H1 (cell line): ENCODE results near the gene PES1. TPM values are rescaled to one million over a fixed set of nuclear protein-coding genes. Genes with fewer than 3 reads are reported as not detected.
"Not testable (repeated sequence)": the region's sequence is repeated elsewhere in the genome, so short reads cannot be mapped to it uniquely, and the experiment has no call there.

ENCODE experiments used
- CTCF ChIA-PET: fragments of 300-600 bp; sonication (Branson Sonifier 250); formaldehyde crosslinking; loops from one replicate; lab custom pipeline; 2021; ENCODE audit not compliant: partially characterized antibody; lab: Charles Lee
- POLR2A ChIA-PET: fragments of 300-600 bp; sonication (Branson Sonifier 250); formaldehyde crosslinking; loops from one replicate; lab custom pipeline; 2021; ENCODE audit warnings: inconsistent platforms; ENCODE audit not compliant: partially characterized antibody; lab: Charles Lee
- DNase-seq, 2 experiments: peaks; one replicate each; pipeline versions ENCODE4 v3.0.0 to v3.0.0-alpha.2; 2010 to 2022; ENCODE audit warnings: low spot score in 2 of 2, low read depth in 1 of 2, mixed read lengths in 1 of 2
- FAIRE-seq: peaks from 2 replicates; lab custom pipeline; 2011; peaks lifted over from hg19 to GRCh38; lab: Jason Lieb, UNC
- H2AFZ ChIP-seq: 2 replicates; pipeline ENCODE4 v1.8.1; 2012; ENCODE audit warnings: low read length, inconsistent platforms
- H2AK5ac ChIP-seq: 2 replicates; pipeline ENCODE4 v1.6.1; 2013; ENCODE audit warnings: low read depth, low read length
- H2BK120ac ChIP-seq: replicated peaks from 2 replicates; pipeline ENCODE3; 2013; ENCODE audit warnings: low read depth, low read length, inconsistent platforms
- H2BK12ac ChIP-seq: 2 replicates; pipeline ENCODE4 v1.6.1; 2013; ENCODE audit warnings: low read depth, low read length
- H2BK15ac ChIP-seq: 2 replicates; pipeline ENCODE4 v1.6.1; 2013; ENCODE audit warnings: low read length
- H2BK20ac ChIP-seq: 2 replicates; pipeline ENCODE4 v1.6.1; 2013; ENCODE audit warnings: low read length
- H2BK5ac ChIP-seq: 2 replicates; pipeline ENCODE4 v1.6.1; 2013; ENCODE audit warnings: low read depth, low read length
- H3K14ac ChIP-seq: 2 replicates; pipeline ENCODE4 v1.6.1; 2013; ENCODE audit warnings: inconsistent platforms; ENCODE audit not compliant: insufficient read length
- H3K18ac ChIP-seq: 2 replicates; pipeline ENCODE4 v1.6.1; 2013; ENCODE audit warnings: low read length; ENCODE audit errors: extremely low read depth
- H3K23ac ChIP-seq: 2 replicates; pipeline ENCODE4 v1.6.1; 2013; ENCODE audit warnings: inconsistent platforms; ENCODE audit not compliant: insufficient read length
- H3K23me2 ChIP-seq: 2 replicates; pipeline ENCODE4 v1.6.1; 2013; ENCODE audit warnings: low read depth, low read length
- H3K27ac ChIP-seq: 2 replicates; pipeline ENCODE4 v1.6.1; 2011; ENCODE audit warnings: low read depth, low read length, inconsistent platforms
- H3K27me3 ChIP-seq, 4 experiments: replicated peaks in 1 of 4; 1 replicate in 1 of 4; 2 replicates in 3 of 4; pipeline versions ENCODE4 v1.6.1 to v1.8.1; 2011 to 2013; ENCODE audit warnings: low read length in 3 of 4, mild to moderate bottlenecking in 3 of 4, inconsistent platforms in 2 of 4, mixed read lengths in 2 of 4, moderate library complexity in 1 of 4; ENCODE audit not compliant: control insufficient read depth in 3 of 4, insufficient read depth in 3 of 4; ENCODE audit errors: extremely low read depth in 1 of 4
- H3K36me3 ChIP-seq, 4 experiments: 2 replicates each; pipeline versions ENCODE4 v1.6.1 to v1.8.1; 2011 to 2013; ENCODE audit warnings: mild to moderate bottlenecking in 4 of 4, low read length in 3 of 4, moderate library complexity in 2 of 4, control low read depth in 1 of 4, inconsistent platforms in 1 of 4; ENCODE audit not compliant: insufficient read depth in 4 of 4, control insufficient read depth in 2 of 4
- H3K4ac ChIP-seq: replicated peaks from 2 replicates; pipeline ENCODE3; 2013; ENCODE audit warnings: low read length, low read depth, mixed read lengths, inconsistent platforms; ENCODE audit not compliant: insufficient read length
- H3K4me1 ChIP-seq, 4 experiments: replicated peaks in 1 of 4; 1 replicate in 1 of 4; 2 replicates in 3 of 4; pipeline versions ENCODE4 v1.6.1 to v1.8.1; 2011 to 2013; ENCODE audit warnings: low read length in 3 of 4, inconsistent platforms in 2 of 4, mixed read lengths in 1 of 4; ENCODE audit not compliant: insufficient read depth in 4 of 4, control insufficient read depth in 3 of 4
- H3K4me2 ChIP-seq, 2 experiments: 2 replicates each; pipeline versions ENCODE4 v1.6.1 to v1.8.1; 2011 to 2013; ENCODE audit warnings: low read depth in 2 of 2, low read length in 2 of 2, control low read depth in 1 of 2, inconsistent platforms in 1 of 2, mild to moderate bottlenecking in 1 of 2; ENCODE audit not compliant: insufficient read depth in 1 of 2
- H3K4me3 ChIP-seq, 4 experiments: fragments of 200-600, 300-600 bp in 1 of 4; sonication (generic), shearing (Covaris generic), sonication (Bioruptor Twin) in 1 of 4; 2 replicates each; pipeline versions ENCODE4 v1.5.1 to v1.8.1; 2011 to 2016; ENCODE audit warnings: low read length in 4 of 4, low read depth in 3 of 4, control low read depth in 2 of 4, inconsistent platforms in 2 of 4, mild to moderate bottlenecking in 2 of 4, mixed read lengths in 1 of 4, moderate library complexity in 1 of 4; ENCODE audit not compliant: insufficient read depth in 2 of 4; ENCODE audit errors: extremely low read depth in 1 of 4
- H3K56ac ChIP-seq: replicated peaks from 2 replicates; pipeline ENCODE3; 2013; ENCODE audit warnings: low read depth, mild to moderate bottlenecking, mixed read lengths, low read length, inconsistent platforms; ENCODE audit not compliant: insufficient read length
- H3K79me1 ChIP-seq: 2 replicates; pipeline ENCODE4 v1.6.1; 2013; ENCODE audit warnings: low read depth, low read length, control low read depth
- H3K79me2 ChIP-seq, 2 experiments: 2 replicates each; pipeline versions ENCODE4 v1.6.1 to v1.8.1; 2012 to 2013; ENCODE audit warnings: low read length in 2 of 2, mild to moderate bottlenecking in 2 of 2, inconsistent platforms in 1 of 2; ENCODE audit not compliant: insufficient read depth in 2 of 2, control insufficient read depth in 1 of 2
- H3K9ac ChIP-seq, 4 experiments: replicated peaks in 1 of 4; 1 replicate in 1 of 4; 2 replicates in 3 of 4; pipeline versions ENCODE4 v1.6.1 to v1.8.1; 2011 to 2013; ENCODE audit warnings: low read depth in 3 of 4, low read length in 3 of 4, control low read depth in 2 of 4, mild to moderate bottlenecking in 2 of 4, moderate library complexity in 2 of 4, inconsistent platforms in 1 of 4; ENCODE audit errors: extremely low read depth in 1 of 4
- H3K9me3 ChIP-seq, 2 experiments: 2 replicates each; pipeline versions ENCODE4 v1.6.1 to v1.8.1; 2012 to 2013; ENCODE audit warnings: mild to moderate bottlenecking in 2 of 2, moderate library complexity in 2 of 2, control low read depth in 1 of 2, inconsistent platforms in 1 of 2, low read depth in 1 of 2, low read length in 1 of 2, mixed read lengths in 1 of 2; ENCODE audit not compliant: insufficient read depth in 2 of 2
- H4K20me1 ChIP-seq, 2 experiments: replicated peaks in 1 of 2; 2 replicates each; pipeline versions ENCODE3 to v1.8.1; 2011 to 2013; ENCODE audit warnings: inconsistent platforms in 2 of 2, low read length in 2 of 2, mild to moderate bottlenecking in 1 of 2; ENCODE audit not compliant: insufficient read depth in 2 of 2, control insufficient read depth in 1 of 2
- H4K5ac ChIP-seq: 2 replicates; pipeline ENCODE4 v1.6.1; 2013; ENCODE audit warnings: low read length, low read depth, mixed read lengths, inconsistent platforms; ENCODE audit not compliant: insufficient read length
- H4K8ac ChIP-seq: 2 replicates; pipeline ENCODE4 v1.8.0; 2013; ENCODE audit warnings: mild to moderate bottlenecking, moderate library complexity, low read length, inconsistent platforms; ENCODE audit not compliant: insufficient read depth; ENCODE audit errors: extremely low read depth
- H4K91ac ChIP-seq: replicated peaks from 2 replicates; pipeline ENCODE3; 2013; ENCODE audit warnings: low read length, mixed read lengths, inconsistent platforms; ENCODE audit not compliant: insufficient read length
- KDM1A ChIP-seq: fragments of 200-600, 300-600 bp; sonication (generic); IDR thresholded peaks from 2 replicates; pipeline ENCODE4 v1.7.1; 2016; ENCODE audit warnings: mild to moderate bottlenecking, low read length, borderline replicate concordance
- WGBS, 2 experiments: shearing (Covaris generic) in 1 of 2; methylation state at CpG; one replicate each; pipeline versions ENCODE4 v1.1.6 to v1.1.7; 2013 to 2015; ENCODE audit warnings: low lambda C conversion rate in 2 of 2, mixed read lengths in 2 of 2, inconsistent platforms in 1 of 2, low coverage in 1 of 2, missing lambda C conversion rate in 1 of 2; ENCODE audit not compliant: insufficient replicate concordance in 2 of 2, insufficient coverage in 1 of 2, insufficient read length in 1 of 2; ENCODE audit errors: extremely low coverage in 1 of 2, missing lambda C conversion rate in 1 of 2; 5-methylcytosine and 5-hydroxymethylcytosine counted together
- polyA plus RNA-seq, 7 experiments: library from polyadenylated mRNA; depleted of rRNA in 3 of 7; stranded (reverse) in 5 of 7; unstranded in 2 of 7; fragments of >200 nt in 5 of 7; fragments of 200-250 nt in 2 of 7; gene quantifications; 1 replicate in 5 of 7; 2 replicates in 1 of 7; 4 replicates in 1 of 7; pipeline versions ENCODE4 v1.2.1 to v1.2.3, GENCODE V29; 2011 to 2013; ENCODE audit warnings: missing spikeins in 2 of 7, mixed read lengths in 2 of 7
- total RNA-seq: library from RNA; stranded (reverse); fragmentation: NEBNext Ultra II Directional; extraction: Animal tissue kit (Norgen Biotek cat#: 25700); gene quantifications from 2 replicates; pipeline ENCODE4 v1.2.1, GENCODE V29; 2021

The PES1 gene
- total and polyA plus RNA-seq, 2 of the 8 experiments (the other 6 are each of a cell fraction or from before 2014, with no cell fraction given): 121 to 191 TPM

- H4K20me1 ChIP-seq, FAIRE-seq, H2BK20ac ChIP-seq, H4K5ac ChIP-seq, H3K4ac ChIP-seq, H3K9me3 ChIP-seq, H2BK15ac ChIP-seq, H3K23me2 ChIP-seq, H2AFZ ChIP-seq, H2BK5ac ChIP-seq, H3K27me3 ChIP-seq, H4K8ac ChIP-seq: not testable (repeated sequence)
- CTCF ChIA-PET: interaction anchor here (0.8 to 7.6 kb wide), 3 partner anchors 9 to 34 kb away, joined by 3 to 52 read pairs (median 18); partner anchors contain the start of gene TCN2
- Histone ChIP-seq H3K79me2 (peaks cover 18 to 24% of the 10 kb centered on the region in 2 experiments), H3K36me3 (peaks cover 15 to 21% (median 17%) of the 10 kb centered on the region in 4 experiments)
- POLR2A ChIA-PET: interaction anchor here (1.2 to 8.4 kb wide), 5 partner anchors 10 to 43 kb away, joined by 3 to 64 read pairs (median 16); partner anchors contain the start of genes GAL3ST1, SLC35E4 and TCN2
- 0 out of 2 replicates have a peak, but pooled peaks have one; percentile 44 for TF ChIP-seq KDM1A
- TF ChIP-seq, all 59 proteins: peak for 1; not testable (repeated sequence) for 58
- not testable (repeated sequence) for H2BK120ac ChIP-seq, H3K23ac ChIP-seq, H3K56ac ChIP-seq, H3K4me1 ChIP-seq, H2AK5ac ChIP-seq, H3K4me3 ChIP-seq, H3K14ac ChIP-seq, DNase-seq, H3K9ac ChIP-seq, H3K18ac ChIP-seq, H4K91ac ChIP-seq, H2BK12ac ChIP-seq, H3K79me1 ChIP-seq, H3K27ac ChIP-seq
- WGBS, 2 experiments: 55% methylated on average over 18 of the region's 18 CpGs; no CpG with 5 or more reads in 1 of the 2 experiments
- peak overlapping the region in 1 of 2 experiments; percentile 12; a peak in 2 of 4 replicates for H3K4me2 ChIP-seq
These were observed 627 bp upstream of the PES1 start for GRCh38 chr22:30592360-30592713.
